ENCODE measurements around the gene ACAP1.
A peak's percentile ranks its signal among the peaks of the same experiment; 100 is the strongest.

The ACAP1 gene, protein sequence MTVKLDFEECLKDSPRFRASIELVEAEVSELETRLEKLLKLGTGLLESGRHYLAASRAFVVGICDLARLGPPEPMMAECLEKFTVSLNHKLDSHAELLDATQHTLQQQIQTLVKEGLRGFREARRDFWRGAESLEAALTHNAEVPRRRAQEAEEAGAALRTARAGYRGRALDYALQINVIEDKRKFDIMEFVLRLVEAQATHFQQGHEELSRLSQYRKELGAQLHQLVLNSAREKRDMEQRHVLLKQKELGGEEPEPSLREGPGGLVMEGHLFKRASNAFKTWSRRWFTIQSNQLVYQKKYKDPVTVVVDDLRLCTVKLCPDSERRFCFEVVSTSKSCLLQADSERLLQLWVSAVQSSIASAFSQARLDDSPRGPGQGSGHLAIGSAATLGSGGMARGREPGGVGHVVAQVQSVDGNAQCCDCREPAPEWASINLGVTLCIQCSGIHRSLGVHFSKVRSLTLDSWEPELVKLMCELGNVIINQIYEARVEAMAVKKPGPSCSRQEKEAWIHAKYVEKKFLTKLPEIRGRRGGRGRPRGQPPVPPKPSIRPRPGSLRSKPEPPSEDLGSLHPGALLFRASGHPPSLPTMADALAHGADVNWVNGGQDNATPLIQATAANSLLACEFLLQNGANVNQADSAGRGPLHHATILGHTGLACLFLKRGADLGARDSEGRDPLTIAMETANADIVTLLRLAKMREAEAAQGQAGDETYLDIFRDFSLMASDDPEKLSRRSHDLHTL

DNA sequence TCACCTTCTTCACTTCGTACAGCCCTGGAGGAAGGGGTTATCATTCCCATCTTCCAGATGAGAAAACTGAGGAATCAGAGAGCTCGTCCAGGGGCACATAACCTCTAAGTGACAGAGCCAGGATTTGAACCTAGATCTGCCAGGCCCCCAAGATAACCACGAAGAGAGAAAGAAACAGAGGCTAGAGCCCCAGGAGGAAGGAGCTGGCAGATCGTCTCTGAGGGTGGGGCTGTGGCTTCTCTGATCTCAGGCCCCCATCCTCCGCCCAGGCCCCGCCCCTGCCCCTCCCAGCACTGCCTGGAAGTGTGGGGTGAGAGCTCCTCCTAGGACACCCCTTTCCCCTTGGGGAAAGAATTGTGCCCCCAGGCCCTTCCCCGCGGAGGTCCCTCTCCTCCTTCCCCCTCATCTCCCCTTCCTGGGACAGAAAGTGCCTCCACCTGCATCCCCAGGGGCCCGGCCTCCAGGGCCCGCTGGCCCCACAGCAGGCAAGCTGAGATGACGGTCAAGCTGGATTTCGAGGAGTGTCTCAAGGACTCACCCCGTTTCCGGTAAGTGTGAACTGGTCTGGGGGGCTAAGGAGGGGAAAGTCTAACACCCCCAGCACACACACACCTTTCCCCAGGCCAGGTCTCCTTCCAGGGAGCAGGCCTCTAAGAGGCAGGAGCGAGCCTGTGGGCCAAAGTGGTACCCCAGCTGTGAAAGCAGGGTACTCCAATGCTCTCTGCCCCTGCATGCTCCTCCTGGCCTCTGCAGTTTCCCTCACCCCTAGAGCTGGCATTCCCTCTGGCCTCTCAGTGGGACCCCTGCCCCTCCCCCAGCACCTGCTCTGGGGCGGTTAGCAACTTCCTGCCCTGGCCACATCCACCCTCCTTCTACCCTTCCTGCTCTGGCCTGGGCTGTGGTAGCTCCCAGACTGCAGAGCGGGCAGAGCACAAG, at the start of gene ACAP1:
Gene ACAP1 (plus strand): TSS at position 290 of the 936 bp plus-strand sequence. CDS start 206 bp downstream, at position 496.
- DNase-seq, result no peak

DNA sequence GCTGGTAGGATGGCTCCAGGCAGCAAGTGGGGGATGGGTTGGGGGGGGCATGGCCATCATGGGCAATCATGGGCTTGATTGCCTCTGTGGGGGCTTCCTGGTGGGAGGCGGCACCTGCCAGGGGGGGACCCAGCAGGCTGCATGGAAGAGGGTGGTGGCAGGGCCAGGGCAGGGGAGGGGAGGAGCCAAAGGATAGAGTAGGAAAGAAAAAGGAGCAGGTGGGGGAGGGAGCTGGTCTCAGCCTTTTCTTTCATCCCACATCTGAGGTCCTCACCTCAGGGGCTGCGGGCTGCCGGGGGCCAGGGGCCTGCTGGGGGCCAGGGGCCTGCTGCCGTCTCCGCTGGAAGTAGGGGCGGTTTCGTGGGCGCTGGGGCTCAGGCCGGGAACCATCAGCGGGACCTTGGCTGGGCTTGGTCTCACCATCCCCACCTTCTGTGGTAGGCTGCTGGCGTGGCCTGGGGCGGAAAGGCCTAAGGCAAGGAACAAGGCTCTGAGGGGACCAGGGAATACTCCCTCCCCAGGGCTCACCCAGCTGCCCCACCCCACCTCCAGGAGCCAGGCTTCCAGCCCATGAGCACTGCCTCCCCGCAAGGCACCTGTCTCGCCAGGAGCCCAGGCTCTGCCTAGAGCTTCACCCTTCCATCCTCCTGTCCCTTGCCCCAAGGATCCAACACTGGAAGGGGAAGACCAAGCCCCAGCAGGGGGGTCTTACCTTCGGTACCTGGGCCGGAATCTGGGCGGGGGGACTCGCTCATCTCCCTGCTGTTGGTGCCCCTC, 46.9 kb upstream of the ACAP1 start:
- DNase-seq, result no peak

- DNase-seq, result no peak
Measured at GRCh38 chr17:7290166-7290565, 46.2 kb upstream of the ACAP1 start.

GRCh38 chr17:7290685-7291084, 45.6 kb upstream of the ACAP1 start:
- no peak for DNase-seq

GRCh38 chr17:7292194-7292593, 44.1 kb upstream of the ACAP1 start:
- no peak for DNase-seq

DNA sequence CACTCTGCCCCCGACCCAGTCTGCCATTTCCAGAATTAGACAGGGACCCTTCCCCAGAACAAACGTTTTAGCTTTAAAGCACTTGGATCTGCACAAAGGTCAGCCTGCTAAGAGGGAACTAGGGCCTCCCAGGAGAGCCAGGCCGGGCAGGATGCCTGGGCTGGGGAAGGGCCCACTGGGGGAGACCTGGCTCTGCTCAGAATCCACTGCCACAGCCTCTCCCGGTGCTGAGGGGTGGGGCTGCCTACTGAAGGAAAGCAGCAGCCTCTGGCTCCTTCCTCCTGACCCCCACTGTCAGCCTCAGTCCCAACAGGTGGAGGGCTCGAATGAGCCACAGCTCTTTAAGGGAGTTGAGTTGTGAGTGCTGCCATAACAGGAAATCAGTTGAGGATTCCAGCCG, 43.6 kb upstream of the ACAP1 start:
- DNase-seq, result no peak

DNA sequence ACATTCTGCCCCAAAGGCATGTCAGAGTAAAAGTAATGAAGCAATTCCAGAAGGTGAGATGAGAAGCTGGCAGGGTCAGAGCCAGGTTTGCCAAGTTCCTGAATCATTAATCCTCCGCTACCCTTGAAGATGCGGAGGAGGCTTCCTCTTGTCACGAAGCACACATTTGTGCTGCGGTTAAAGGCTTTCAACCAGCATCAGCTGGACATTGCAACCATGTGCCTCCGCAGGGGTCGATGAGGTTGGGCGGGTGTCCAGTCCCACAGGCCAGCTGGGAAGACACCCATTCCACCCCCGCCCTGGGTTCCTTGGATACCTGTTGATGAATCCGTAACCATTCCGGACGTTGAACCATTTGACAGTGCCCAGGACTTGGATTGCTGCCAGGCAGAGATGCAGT, 43.2 kb upstream of the ACAP1 start:
- DNase-seq, result no peak

DNA sequence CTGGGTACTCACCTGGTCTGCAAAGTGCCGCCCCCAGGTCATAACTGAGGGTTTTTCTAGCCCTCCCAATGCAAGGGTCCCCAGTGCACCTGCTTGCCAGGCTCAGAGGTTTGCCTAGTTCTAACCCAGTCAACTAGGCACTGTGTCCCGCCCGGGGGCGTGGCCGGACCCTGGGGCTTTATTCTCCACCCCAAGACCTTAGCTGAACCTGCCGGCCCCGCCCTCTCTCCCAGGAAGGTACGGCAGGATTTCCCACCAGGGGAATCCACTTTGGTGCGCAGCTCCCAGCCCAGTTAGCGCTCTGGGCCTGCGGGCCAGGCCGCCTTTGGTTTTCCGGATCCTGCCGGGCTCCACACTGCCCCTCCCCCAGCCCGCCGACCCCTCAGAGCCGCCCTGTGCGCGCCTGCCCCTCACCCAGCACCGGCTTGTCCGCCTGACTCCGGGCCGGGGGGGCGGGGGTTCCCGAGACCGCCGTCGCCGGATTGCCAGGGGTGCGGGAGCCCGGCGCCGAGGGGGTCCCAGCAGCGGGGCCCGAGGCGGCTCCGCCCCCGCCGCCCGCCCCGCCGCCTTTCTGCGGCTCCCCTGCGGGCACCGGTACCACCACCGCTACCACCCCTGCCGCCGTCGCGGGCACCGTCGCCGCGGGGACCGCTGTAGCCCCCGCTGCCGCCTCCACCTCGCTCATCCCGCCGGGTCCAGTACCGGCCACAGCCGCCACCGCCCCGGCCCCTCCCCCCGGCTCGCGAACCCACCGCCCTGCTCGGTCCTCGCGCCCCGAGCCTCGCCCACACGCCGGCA, 42.3 kb upstream of the ACAP1 start:
- DNase-seq, result peak; percentile 83

DNA sequence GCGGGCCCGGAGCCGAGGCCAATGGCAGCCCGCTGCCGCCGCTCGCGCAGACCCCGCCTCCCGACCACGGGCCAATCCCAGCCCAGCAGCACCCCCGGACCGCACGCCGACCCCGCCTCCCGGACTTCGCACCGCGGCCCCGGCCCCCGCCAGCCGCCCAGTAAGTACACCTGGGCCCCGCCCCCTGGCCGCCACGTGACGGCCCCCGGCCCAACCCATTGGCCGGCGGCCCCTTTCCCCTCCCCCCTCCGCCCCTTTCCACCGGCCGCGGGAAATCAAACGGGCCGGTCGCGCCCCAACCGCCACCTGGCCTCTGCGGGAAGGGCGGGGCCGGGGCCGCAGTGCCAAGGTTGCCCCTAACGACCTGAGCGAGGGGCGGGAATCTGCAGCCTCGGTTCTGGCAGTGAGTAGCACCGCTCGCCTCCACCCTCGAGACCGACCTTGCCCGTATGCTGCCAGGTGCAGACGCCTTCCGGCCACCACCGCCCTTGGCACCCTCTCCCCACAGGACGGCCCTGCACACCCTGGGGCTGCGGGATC, 41.6 kb upstream of the ACAP1 start, which contains the start of gene YBX2:
Gene YBX2 (minus strand): TSS at position 26 of the 540 bp plus-strand sequence. CDS start 139 bp downstream, outside the sequence.
- DNase-seq, result peak; percentile 98

DNA sequence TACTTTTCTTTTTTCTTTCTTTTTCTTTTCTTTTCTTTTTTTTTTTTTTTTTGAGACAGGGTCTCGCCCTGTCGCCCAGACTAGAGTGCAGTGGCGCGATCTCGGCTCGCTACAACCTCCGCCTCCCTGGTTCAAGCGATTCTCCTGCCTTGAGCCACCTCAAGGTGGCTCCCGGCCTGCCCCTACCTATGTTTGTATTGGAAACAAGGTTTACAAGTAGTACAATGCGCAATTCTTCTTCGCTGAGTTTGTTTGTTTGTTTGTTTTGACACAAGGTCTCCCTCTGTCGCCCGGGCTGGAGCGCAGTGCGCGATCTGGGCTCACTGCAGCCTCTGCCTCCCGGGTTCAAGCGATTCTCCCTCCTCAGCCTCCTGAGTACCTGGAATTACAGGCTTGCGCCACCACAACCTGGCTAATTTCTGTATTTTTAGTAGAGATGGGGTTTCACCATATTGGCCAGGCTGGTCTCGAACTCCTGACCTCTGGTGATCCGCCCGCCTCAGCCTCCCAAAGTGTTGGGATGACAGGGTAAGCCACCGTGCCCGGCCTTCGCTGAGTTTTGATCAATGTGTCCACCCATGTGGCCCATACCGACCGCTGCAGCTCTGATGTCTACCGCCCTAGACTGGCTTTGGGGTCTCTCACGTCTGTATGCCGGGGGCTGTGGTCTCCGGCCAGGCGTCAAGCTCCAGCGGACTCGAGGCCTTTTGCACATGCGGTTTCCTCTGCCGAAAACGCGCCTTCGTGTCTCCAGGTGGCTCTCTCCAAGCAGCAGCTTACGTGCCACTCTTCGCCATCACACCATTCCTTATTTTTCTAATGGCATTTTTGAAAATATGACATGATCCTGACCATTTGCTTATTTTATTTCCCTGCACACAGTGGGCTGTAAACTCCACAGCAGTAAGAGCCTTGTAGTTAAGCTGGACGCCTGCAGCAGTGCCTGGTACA, 40.8 kb upstream of the ACAP1 start:
- peak; percentile 80 for DNase-seq

DNA sequence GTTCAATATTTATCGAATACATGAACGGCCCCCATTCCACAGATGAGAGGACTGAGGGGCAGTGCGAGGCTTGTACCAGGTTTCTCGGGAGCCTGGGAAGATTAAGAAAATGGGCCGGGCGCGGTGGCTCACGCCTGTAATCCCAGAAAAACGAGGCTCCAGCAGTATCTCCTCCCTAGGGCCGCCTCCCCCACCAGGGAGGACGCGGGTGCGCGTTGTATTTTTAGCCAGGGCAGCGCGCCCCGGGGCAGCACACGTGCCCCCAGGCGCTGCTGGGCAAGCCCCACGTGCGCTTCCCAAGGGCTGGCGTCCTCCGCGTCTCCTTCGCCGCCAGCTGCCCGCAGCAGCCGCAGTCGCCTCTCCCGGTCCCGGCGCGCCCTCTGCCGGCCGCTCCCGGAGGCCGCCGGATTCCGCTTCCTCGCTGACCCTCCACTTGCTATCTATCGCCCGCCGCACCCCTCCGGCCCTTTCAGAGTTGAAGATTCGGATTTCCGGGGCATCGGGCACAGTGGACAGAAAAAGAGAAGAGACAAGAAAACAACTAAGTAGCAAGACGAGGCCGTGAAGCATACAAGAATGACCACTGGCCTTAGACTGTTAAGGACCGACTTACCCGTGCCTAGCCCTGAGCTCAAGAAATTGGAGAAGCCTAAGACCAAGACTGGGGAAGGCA, 40.0 kb upstream of the ACAP1 start:
- DNase-seq, result peak; percentile 97

GRCh38 chr17:7304179-7304578, 32.1 kb upstream of the ACAP1 start:
- no peak for DNase-seq

- DNase-seq, result peak; percentile 100
Measured at GRCh38 chr17:7306911-7307685, 29.2 kb upstream of the ACAP1 start, which contains the start of gene EIF5A. Gene EIF5A, plus strand, starts transcription at chr17:7307628. Its CDS starts 2,008 bp downstream, at chr17:7309636.

DNA sequence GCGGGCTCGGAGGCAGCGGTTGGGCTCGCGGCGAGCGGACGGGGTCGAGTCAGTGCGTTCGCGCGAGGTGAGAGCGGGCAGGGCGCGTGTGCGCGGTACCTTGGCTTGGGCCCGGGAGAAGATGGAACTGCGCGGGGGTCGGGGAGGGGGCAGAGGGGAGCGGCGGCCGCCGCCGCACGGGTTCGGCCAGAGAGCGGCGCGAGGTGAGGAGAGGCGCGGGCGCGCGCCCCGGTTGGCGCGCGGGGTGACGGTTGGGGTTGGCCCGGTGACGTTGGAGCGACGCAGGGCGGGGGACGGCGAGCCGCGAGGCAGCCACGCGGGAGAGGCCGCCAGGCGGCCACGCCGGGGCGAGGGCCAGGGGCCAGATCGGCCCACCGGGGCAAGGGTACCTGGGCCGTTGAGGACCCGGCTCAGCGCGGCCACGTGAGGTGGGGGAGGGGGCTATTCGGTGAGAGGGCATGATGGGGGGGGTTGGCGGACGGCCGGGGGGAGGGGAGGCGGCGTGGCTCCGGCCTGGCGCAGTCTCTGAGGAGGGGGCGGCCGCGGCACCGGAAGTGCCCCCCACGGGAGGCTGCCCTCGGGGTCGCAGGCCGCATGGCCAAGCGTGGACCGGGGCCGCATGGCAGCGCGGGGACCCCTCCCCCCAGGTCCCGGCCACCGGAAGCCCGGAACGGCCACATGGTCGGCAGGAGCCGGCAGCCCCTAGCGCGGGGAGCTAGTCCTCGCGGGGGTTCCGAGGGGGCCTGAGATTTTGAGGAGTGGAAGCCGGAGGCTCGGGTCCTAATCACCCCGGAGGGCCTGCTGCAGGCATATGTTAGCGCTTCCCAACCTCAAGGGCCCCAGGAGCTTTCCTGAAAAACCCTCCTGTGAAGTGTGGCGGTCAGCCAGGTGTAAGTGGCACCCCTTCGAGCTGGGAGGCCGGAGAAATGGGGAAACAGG, 28.4 kb upstream of the ACAP1 start:
- peak; percentile 80 for DNase-seq

GRCh38 chr17:7308625-7309433, 27.5 kb upstream of the ACAP1 start:
- DNase-seq, result peak; percentile 93

DNA sequence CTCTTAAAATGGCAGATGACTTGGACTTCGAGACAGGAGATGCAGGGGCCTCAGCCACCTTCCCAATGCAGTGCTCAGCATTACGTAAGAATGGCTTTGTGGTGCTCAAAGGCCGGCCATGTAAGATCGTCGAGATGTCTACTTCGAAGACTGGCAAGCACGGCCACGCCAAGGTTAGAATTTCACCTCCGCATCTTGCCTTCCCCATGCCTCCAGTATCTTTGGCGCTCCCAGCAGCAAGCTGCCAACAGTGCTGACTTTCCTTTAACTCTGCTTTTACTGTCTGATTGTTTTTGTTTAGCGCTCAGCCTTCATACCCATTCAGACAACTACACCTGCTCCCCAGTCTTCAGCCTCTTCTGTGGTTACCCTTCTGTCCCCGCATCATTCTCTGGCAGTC, 26.7 kb upstream of the ACAP1 start:
- DNase-seq, result no peak

All from DMS53 (cell line).